ENCODE measurements around the gene GRHL3. TPM values are rescaled to one million over a fixed set of nuclear protein-coding genes. Genes with fewer than 3 reads are reported as not detected.

GRHL3 gene
- total RNA-seq: not detected

DNA sequence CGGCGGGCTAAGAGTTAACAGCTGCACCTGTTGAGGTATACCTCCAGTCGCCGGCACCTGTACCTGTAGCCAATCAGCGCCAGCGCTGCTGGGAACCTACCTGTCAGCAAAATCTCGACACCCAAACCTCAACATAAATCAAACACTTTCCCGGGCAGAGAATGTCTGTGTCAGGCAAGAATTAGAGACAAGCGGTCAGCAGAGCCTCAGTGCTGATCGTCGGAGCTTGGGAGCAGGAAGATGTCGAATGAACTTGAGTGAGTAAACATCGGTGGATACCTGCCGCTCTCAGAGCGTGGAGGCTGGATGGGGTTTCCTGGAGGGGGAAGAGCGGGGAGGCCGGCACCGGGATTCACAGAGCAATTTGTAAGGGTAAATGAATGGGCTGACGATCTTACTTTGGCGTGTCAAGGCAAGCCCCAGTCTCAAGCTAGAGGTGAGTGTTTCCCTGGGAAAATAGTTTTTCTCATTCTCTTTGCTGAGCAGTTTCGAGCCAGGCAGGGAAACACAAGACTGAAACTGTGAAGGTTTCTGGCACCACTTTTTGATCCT, at the start of gene GRHL3:
GRHL3 (plus strand) TSS at position 46 of the 552 bp plus-strand sequence; CDS start at position 241, 195 bp downstream.
- TF ChIP-seq, protein P1, sequence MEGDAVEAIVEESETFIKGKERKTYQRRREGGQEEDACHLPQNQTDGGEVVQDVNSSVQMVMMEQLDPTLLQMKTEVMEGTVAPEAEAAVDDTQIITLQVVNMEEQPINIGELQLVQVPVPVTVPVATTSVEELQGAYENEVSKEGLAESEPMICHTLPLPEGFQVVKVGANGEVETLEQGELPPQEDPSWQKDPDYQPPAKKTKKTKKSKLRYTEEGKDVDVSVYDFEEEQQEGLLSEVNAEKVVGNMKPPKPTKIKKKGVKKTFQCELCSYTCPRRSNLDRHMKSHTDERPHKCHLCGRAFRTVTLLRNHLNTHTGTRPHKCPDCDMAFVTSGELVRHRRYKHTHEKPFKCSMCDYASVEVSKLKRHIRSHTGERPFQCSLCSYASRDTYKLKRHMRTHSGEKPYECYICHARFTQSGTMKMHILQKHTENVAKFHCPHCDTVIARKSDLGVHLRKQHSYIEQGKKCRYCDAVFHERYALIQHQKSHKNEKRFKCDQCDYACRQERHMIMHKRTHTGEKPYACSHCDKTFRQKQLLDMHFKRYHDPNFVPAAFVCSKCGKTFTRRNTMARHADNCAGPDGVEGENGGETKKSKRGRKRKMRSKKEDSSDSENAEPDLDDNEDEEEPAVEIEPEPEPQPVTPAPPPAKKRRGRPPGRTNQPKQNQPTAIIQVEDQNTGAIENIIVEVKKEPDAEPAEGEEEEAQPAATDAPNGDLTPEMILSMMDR (IDR thresholded peaks at IDR 0.05; ENCODE audit: low read depth): no peak

DNA sequence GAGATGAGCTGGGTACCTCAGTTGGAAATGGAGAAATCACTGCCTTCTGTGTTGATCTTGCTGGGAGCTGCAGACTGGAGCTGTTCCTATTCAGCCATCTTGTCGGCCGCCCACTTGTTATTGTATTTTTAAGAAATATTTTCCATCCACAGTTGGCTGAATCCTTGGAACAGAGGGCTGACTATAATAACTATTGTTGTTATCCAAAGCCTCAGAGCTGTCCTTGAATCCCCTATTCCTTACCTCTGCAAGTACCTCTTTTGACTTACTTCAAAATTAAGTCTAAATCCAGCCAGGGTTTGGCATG, 44.1 kb upstream of the GRHL3 start:
- TF ChIP-seq, protein P1 (IDR thresholded peaks at IDR 0.05; ENCODE audit: low read depth): no peak

DNA sequence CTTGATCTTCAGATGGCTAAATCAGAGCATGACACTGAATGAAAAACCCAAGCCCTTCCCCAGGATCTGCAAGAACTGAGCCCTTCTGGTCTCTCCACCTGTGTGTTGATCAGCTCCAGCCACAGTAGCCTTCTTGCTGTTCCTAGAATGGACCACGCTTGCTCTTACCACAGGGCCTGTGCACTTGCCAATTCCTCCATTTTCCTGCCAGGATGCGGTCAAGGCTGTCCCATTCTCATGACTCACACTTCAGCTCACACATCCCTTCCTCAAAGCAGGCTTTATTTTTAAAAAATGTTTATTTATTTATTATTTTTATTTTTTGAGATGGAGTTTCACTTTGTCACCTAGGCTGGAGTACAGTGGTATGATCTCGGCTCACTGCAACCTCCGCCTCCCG, 43.6 kb upstream of the GRHL3 start:
- TF ChIP-seq, protein P1 (IDR thresholded peaks at IDR 0.05; ENCODE audit: low read depth): no peak

DNA sequence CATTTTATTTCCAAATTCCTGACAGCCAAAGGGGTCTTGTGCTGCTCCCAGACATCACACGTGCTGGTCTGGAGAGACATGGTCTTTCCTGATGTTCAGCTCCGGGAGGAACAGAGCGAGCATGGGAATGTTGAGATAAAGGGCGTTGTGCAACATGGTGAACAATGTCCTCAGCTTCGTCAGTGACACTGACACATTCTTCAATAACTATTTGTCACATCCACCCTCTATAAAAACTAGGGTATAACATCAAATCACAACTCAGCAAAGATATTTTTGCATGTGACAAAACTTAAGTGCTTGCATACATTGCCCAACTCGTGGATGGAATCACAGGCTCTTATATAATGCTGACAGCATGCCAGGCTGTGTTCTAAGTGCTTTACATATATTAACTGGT, 42.4 kb upstream of the GRHL3 start:
- TF ChIP-seq, protein P1 (IDR thresholded peaks at IDR 0.05; ENCODE audit: low read depth): no peak

DNA sequence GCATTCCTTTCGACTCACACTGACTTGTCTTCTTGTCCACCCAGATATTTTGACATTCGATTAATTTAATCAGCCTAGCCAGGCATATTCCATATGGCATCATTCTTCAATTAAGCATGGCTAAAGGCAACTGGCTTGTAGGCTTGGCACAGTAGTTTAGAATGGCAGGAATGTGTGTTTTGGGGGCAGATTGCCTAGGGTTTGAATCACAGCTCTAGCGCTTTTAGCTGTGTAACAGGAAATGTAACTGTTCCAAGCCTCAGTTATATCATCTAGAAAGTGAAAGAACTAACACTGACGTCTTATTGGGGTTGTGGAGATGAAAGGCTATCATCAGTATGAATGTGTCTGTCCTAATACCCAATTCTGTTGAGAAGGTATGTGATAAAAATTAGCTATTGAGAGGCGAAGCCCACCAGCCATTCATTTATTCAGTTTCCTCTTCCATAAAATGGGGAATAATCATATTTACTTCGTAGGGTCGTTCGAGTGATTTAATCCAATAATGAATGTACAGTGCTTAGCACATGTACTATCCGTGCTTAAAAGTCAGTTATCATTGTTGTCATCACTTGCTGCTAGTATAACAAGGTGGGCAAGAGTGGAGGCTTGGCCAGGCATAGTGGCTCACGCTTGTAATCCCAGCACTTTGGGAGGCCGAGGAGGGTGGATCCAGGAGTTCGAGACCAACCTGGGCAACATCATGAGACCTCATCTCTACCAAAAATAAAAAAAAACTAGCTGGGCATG, 41.6 kb upstream of the GRHL3 start:
- TF ChIP-seq, protein P1 (IDR thresholded peaks at IDR 0.05; ENCODE audit: low read depth): no peak

DNA sequence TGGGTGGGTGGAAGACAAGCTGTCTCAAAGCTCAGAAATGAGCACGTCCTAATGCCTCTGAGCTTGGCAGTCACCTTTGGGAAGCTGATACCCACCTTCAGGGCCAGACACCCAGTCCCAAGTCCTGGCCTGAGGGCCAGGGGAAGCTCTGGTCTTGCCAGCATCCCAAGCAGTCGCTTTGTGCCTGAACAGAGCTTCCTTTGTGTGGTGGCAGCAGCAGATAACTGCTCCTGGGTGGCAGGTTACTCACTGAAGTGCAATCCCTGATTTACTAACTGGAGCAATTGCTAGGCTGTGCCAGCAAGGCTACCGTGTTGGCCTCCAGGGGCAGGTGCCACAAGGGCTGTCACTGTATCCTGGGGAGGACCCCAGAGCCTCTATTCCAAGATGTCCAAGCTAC, 40.4 kb upstream of the GRHL3 start:
- TF ChIP-seq, protein P1 (IDR thresholded peaks at IDR 0.05; ENCODE audit: low read depth): no peak

DNA sequence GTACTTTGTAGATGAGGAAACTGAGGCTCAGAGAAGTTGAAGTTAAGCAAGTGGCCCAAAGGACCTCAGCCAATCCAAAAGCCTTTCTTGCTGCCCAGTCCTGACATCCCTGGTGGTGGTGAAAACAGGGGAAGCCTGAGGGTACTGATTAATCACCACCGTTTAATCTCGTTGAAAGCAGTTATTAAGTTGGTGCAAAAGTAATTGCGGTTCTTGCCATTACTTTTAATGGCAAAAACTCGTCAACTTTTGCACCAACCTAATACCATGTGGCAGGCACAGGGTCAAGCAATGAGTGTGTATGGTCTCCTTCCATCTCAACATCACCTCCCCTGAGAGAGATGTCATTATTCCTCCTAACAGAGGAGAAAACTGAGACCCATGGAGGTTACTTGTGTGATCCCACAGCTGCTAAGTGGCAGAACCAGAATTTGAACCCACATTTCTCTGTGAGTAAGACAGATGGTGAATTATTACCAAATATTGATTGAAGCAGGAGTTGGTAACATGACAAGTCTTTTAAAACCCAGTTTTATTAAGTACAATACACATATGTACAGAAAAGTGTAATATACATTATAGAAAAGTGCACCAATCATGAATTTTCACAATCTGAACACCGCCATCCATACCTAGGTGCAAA, 39.4 kb upstream of the GRHL3 start:
- TF ChIP-seq, protein P1 (IDR thresholded peaks at IDR 0.05; ENCODE audit: low read depth): no peak

All from subcutaneous adipose tissue (tissue), 4 donors.